Esophagus muscularis mucosa (tissue), 4 donors: Measurements from ENCODE around the gene DDX49. TPM values are rescaled to one million over a fixed set of nuclear protein-coding genes. Genes with fewer than 3 reads are reported as not detected.

Experiments
- DNase-seq: peaks from one replicate; pipeline ENCODE4 v3.0.0-alpha.2; 2017; ENCODE audit errors: extremely low spot score
- H3K27ac ChIP-seq, 4 donors: fragments of 200-600 bp; sonication (generic); replicated peaks in 1 of 4; 1 replicate in 3 of 4; 2 replicates in 1 of 4; pipeline ENCODE4 v1.5.1; 2016 to 2019; ENCODE audit warnings: mild to moderate bottlenecking in 1 of 4
- H3K27me3 ChIP-seq, 4 donors: fragments of 200-600 bp; sonication (generic); one replicate each; pipeline versions ENCODE4 v1.5.1 to v1.6.0; 2016 to 2019
- H3K36me3 ChIP-seq, 4 donors: fragments of 200-600 bp; sonication (generic); one replicate each; pipeline ENCODE4 v1.5.1; 2016 to 2019
- H3K4me1 ChIP-seq, 4 donors: fragments of 200-600 bp; sonication (generic); one replicate each; pipeline ENCODE4 v1.5.1; 2016 to 2019
- H3K4me3 ChIP-seq, 4 donors: fragments of 200-600 bp; sonication (generic); 1 replicate in 2 of 4; 2 replicates in 2 of 4; pipeline ENCODE4 v1.5.1; 2016 to 2019; ENCODE audit warnings: mild to moderate bottlenecking in 4 of 4, moderate library complexity in 1 of 4
- H3K9me3 ChIP-seq, 4 donors: fragments of 200-600 bp; sonication (generic); 1 replicate in 3 of 4; 2 replicates in 1 of 4; pipeline ENCODE4 v1.5.1; 2016 to 2019
- CTCF ChIP-seq, 3 experiments: fragments of 200-600 bp in 2 of 3; fragments of 450-650 bp in 1 of 3; sonication (generic) in 2 of 3; IDR thresholded peaks; one replicate each; pipeline ENCODE4 v1.5.1; 2017 to 2019; ENCODE audit warnings: antibody characterized with exemption in 3 of 3, mild to moderate bottlenecking in 2 of 3, moderate library complexity in 1 of 3
- EP300 ChIP-seq: sonication (generic); formaldehyde crosslinking; IDR thresholded peaks from one replicate; pipeline ENCODE4 v1.6.1; 2017; ENCODE audit warnings: antibody characterized with exemption
- POLR2A ChIP-seq: fragments of 450-650 bp; IDR thresholded peaks from one replicate; pipeline ENCODE4 v1.6.1; 2017; ENCODE audit warnings: antibody characterized with exemption, moderate library complexity, mild to moderate bottlenecking, low read depth
- POLR2AphosphoS5 ChIP-seq, 2 donors: sonication (generic); formaldehyde crosslinking; IDR thresholded peaks; one replicate each; pipeline ENCODE4 v1.6.1; 2017; ENCODE audit warnings: antibody characterized with exemption in 2 of 2
- WGBS: methylation state at CpG from one replicate; pipeline ENCODE4 v1.1.5; 2018; 5-methylcytosine and 5-hydroxymethylcytosine counted together
- intact Hi-C: fragments of 100-400 bp; cut with DNase I; formaldehyde crosslinking; loops from one replicate; pipeline ENCODE4 v1.15.1; 2023
- total RNA-seq, 4 donors: library from RNA; depleted of rRNA; stranded (reverse); fragments of >200 nt; gene quantifications; one replicate each; pipeline versions ENCODE4 v1.1.0 to v1.2.1, GENCODE V29; 2016

Gene DDX49
- total RNA-seq, 4 donors from 2014 or later: 38.4 to 42.6 (median 41.7) TPM

GRCh38 chr19:18895824-18896341 lies 23.6 kb upstream of the DDX49 start, which contains the start of gene CERS1:
Gene CERS1 (minus strand): TSS chr19:18896158. CDS start chr19:18896072, 86 bp downstream.
- intact Hi-C loops: no loop called here
- no peaks in the 10 kb centered on the region for H3K9me3 ChIP-seq
- WGBS: 0% methylated on average over 11 of the region's 89 CpGs
- peak within 1 kb of the TSS; percentile 46 to 57 (median 52) for H3K4me3 ChIP-seq
- peaks cover 0 to 48% (median 16%) of the 10 kb centered on the region in 4 donors for H3K27me3 ChIP-seq
- no peak for TF ChIP-seq EP300
- no peak for TF ChIP-seq POLR2A
- no peak for TF ChIP-seq POLR2AphosphoS5 (IDR thresholded peaks at IDR 0.05)
- TF ChIP-seq CTCF (IDR thresholded peaks at IDR 0.05): no peak
- DNase-seq: no peak
- peaks cover 16 to 28% (median 24%) of the 10 kb centered on the region in 4 donors for H3K36me3 ChIP-seq
- H3K27ac ChIP-seq: peak within 1 kb of the TSS in 1 of 4 donors; percentile 69
- H3K4me1 ChIP-seq: peaks cover 24 to 33% (median 27%) of the 10 kb centered on the region in 4 donors

- WGBS: 10% methylated on average over 8 of the region's 33 CpGs
- no peak for TF ChIP-seq EP300
- TF ChIP-seq CTCF (IDR thresholded peaks at IDR 0.05): no peak
- TF ChIP-seq POLR2AphosphoS5 (IDR thresholded peaks at IDR 0.05): no peak
- TF ChIP-seq POLR2A: no peak
- H3K27me3 ChIP-seq: peaks cover 0 to 48% (median 16%) of the 10 kb centered on the region in 4 donors
- H3K4me1 ChIP-seq: peaks cover 24 to 33% (median 27%) of the 10 kb centered on the region in 4 donors
- no peak for DNase-seq
- H3K9me3 ChIP-seq: no peaks in the 10 kb centered on the region
- H3K4me3 ChIP-seq: peak overlapping the region in 3 of 4 donors; percentile 35 to 57 (median 36)
- peaks cover 16 to 34% (median 30%) of the 10 kb centered on the region in 4 donors for H3K36me3 ChIP-seq
- H3K27ac ChIP-seq: no peak overlapping the region
- intact Hi-C loops: no loop called here
Observed at GRCh38 chr19:18896421-18896841, 23.1 kb upstream of the DDX49 start.

GRCh38 chr19:18897094-18898029 lies 22.2 kb upstream of the DDX49 start:
- peaks cover 24 to 33% (median 27%) of the 10 kb centered on the region in 4 donors for H3K4me1 ChIP-seq
- WGBS: 95% methylated on average over 23 of the region's 25 CpGs
- peaks cover 16 to 42% (median 32%) of the 10 kb centered on the region in 4 donors for H3K36me3 ChIP-seq
- H3K9me3 ChIP-seq: no peaks in the 10 kb centered on the region
- no peak for TF ChIP-seq POLR2AphosphoS5 (IDR thresholded peaks at IDR 0.05)
- TF ChIP-seq POLR2A: no peak
- no peak for TF ChIP-seq EP300
- TF ChIP-seq CTCF (IDR thresholded peaks at IDR 0.05): no peak
- peaks cover 0 to 48% (median 16%) of the 10 kb centered on the region in 4 donors for H3K27me3 ChIP-seq
- intact Hi-C loops: no loop called here
- no peak overlapping the region for H3K4me3 ChIP-seq
- H3K27ac ChIP-seq: no peak overlapping the region
- no peak for DNase-seq

- 68% methylated on average over 6 of the region's 18 CpGs for WGBS
- intact Hi-C loops: no loop called here
Observed at GRCh38 chr19:18898081-18898606, 21.4 kb upstream of the DDX49 start.

More at GRCh38 chr19:18898081-18898606, 21.4 kb upstream of the DDX49 start:
- H3K9me3 ChIP-seq: no peaks in the 10 kb centered on the region
- peaks cover 24 to 33% (median 27%) of the 10 kb centered on the region in 4 donors for H3K4me1 ChIP-seq
- TF ChIP-seq CTCF (IDR thresholded peaks at IDR 0.05): no peak
- no peak for TF ChIP-seq POLR2AphosphoS5 (IDR thresholded peaks at IDR 0.05)
- TF ChIP-seq EP300: no peak
- TF ChIP-seq POLR2A: no peak
- no peak overlapping the region for H3K4me3 ChIP-seq
- H3K36me3 ChIP-seq: peaks cover 16 to 48% (median 37%) of the 10 kb centered on the region in 4 donors
- DNase-seq: no peak
- H3K27me3 ChIP-seq: peaks cover 0 to 41% (median 16%) of the 10 kb centered on the region in 4 donors
- no peak overlapping the region for H3K27ac ChIP-seq
